TTC549 (cell line): ENCODE results near the gene ZC4H2.
A peak's percentile ranks its signal among the peaks of the same experiment; 100 is the strongest.
"Not testable (repeated sequence)": the region's sequence is repeated elsewhere in the genome, so short reads cannot be mapped to it uniquely, and the experiment has no call there.

Experiments used
- FAIRE-seq: peaks from 2 replicates; lab custom pipeline; 2012; peaks lifted over from hg19 to GRCh38; lab: Jason Lieb, UNC

ZC4H2 gene

GRCh38 chrX:64975989-64976672 is at the start of gene ZC4H2:
Gene ZC4H2, minus strand, starts transcription at chrX:64976450. Its CDS starts 73 bp downstream, at chrX:64976377.
- FAIRE-seq: peak; percentile 29

GRCh38 chrX:65017451-65017850 is 41.2 kb upstream of the ZC4H2 start:
- FAIRE-seq: no peak

- no peak for FAIRE-seq
Observed at GRCh38 chrX:65014230-65014629, 38.0 kb upstream of the ZC4H2 start.

GRCh38 chrX:65009459-65009858 is 33.2 kb upstream of the ZC4H2 start:
- FAIRE-seq: no peak

GRCh38 chrX:65002208-65002607 is 26.0 kb upstream of the ZC4H2 start:
- FAIRE-seq: not testable (repeated sequence)

- no peak for FAIRE-seq
Observed at GRCh38 chrX:64996805-64997204, 20.6 kb upstream of the ZC4H2 start.

GRCh38 chrX:64994131-64994798 is 18.0 kb upstream of the ZC4H2 start:
- FAIRE-seq: no peak

GRCh38 chrX:64977830-64978229 is 1.6 kb upstream of the ZC4H2 start:
- FAIRE-seq: no peak

- no peak for FAIRE-seq
Observed at GRCh38 chrX:64977051-64977450, 801 bp upstream of the ZC4H2 start.

- FAIRE-seq: no peak
Observed at GRCh38 chrX:64976673-64977040, 407 bp upstream of the ZC4H2 start.

GRCh38 chrX:64975491-64975890 is 759 bp downstream of the ZC4H2 start:
- FAIRE-seq: no peak

- no peak for FAIRE-seq
Observed at GRCh38 chrX:64925480-64925879, 50.8 kb downstream of the ZC4H2 start.

- no peak for FAIRE-seq
Observed at GRCh38 chrX:64908121-64908520, 68.1 kb downstream of the ZC4H2 start.

GRCh38 chrX:64894454-64895038 is 81.7 kb downstream of the ZC4H2 start:
- FAIRE-seq: no peak

- no peak for FAIRE-seq
Observed at GRCh38 chrX:64885850-64886249, 90.4 kb downstream of the ZC4H2 start.

- not testable (repeated sequence) for FAIRE-seq
Observed at GRCh38 chrX:64878709-64879108, 97.5 kb downstream of the ZC4H2 start.

GRCh38 chrX:64867217-64867616 is 109.0 kb downstream of the ZC4H2 start:
- no peak for FAIRE-seq
